Inflammatory macrophage treated with lipopolysaccharide for 4 hours (primary cell): Measurements from ENCODE around the gene PCNT.
"Not testable (repeated sequence)": the region's sequence is repeated elsewhere in the genome, so short reads cannot be mapped to it uniquely, and the experiment has no call there.

Experiments used
- DNase-seq: peaks from one replicate; pipeline ENCODE4 v3.0.0-alpha.2; 2020

The PCNT gene

DNA sequence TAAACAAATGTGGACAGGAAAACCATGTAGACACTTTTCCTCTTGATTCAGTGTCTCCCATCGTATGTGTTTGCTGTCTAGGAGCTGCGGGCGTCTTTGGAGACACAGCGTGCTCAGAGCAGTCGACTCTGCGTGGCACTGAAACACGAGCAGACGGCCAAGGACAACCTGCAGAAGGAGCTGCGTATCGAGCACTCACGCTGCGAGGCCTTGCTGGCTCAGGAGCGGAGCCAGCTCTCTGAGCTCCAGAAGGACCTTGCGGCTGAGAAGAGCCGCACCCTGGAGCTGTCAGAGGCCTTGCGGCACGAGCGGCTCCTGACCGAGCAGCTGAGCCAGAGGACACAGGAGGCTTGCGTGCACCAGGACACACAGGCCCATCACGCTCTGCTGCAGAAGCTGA lies 107.5 kb downstream of the PCNT start:
- DNase-seq: no peak

DNA sequence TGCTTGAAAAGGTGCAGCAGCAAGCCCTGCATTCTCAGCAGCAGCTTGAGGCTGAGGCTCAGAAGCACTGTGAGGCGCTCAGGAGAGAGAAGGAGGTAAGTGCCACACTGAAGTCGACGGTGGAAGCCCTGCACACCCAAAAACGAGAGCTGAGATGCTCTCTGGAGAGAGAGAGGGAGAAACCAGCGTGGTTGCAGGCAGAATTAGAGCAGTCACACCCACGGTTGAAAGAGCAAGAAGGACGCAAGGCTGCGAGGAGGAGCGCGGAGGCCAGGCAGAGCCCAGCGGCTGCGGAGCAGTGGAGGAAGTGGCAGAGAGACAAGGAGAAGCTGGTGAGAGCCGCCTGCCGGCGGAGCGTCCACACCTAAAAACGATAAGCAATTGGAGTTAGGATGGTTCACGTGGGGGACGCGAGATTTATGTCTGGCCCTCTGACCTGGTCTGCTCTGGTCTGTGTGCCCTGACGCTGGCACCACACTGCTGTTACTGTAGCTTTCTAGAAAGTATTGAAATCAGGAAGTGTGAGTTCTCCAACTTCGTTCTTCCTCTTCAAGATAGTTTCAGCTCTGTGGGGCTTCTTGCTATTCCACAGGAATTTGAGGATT lies 108.0 kb downstream of the PCNT start:
- peak; percentile 62 for DNase-seq

DNA sequence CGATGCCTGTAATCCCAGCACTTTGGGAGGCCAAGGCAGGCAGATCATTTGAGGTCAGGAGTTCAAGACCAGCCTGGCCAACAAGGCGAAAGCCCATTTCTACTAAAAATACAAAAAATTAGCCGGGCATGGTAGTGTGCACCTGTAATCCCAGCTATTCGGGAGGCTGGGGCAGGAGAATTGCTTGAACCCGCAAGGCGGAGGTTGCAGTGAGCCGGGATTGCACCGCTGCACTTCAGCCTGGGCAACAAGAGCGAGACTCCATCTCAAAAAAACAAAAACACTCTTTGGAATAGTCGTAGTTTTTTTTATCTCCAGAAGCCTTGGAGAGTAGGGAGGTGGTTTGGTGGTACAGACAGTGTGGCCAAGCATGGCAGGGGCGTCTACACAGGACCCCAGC lies 109.2 kb downstream of the PCNT start:
- DNase-seq: not testable (repeated sequence)

DNA sequence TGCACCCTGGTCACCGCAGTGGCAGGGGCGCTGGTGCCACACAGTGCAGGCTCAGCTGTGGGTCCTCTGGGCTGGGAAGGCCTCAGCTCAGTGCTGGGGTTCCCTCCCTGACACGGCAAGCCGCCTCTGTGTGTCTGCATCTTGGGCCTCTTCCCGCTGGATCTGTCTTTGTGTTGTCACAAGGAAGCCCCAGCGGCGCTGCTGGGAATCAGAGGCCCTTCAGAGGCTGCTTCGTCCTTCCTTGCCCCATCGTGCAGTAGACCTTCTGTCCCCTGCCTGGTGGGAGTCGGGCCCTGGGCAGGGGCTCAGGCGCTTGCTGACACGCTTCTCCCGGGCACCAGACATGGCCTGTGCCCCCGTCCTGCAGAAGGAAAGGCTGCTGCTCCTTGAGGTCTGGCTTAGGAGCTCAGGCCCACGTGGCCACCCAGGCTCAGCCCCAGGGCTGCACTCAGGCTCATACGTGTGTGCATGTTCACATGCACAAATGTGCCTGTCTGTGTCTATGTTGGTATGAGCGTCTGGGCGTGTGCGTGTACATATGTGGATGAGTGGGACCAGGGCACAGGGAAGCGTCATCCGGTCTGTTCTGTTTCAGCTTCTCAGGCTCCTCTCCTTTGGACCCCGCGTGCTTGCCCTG lies 110.5 kb downstream of the PCNT start:
- no peak for DNase-seq

DNA sequence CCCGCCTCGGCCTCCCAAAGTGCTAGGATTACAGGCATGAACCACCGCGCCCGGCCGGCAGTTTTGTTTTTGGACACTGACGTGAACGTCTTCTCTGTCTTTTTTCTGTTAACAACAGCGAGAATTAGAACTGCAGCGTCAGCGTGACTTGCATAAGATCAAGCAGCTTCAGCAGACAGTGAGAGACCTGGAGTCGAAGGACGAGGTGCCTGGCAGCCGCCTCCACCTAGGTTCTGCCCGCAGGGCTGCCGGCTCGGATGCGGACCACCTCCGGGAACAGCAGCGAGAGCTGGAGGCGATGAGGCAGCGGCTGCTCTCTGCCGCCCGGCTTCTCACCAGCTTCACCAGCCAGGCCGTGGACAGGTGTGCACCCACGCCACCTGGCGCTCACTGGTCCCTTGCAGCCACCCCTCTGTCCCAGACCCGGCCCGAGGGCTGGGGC lies 111.9 kb downstream of the PCNT start:
- DNase-seq: no peak

DNA sequence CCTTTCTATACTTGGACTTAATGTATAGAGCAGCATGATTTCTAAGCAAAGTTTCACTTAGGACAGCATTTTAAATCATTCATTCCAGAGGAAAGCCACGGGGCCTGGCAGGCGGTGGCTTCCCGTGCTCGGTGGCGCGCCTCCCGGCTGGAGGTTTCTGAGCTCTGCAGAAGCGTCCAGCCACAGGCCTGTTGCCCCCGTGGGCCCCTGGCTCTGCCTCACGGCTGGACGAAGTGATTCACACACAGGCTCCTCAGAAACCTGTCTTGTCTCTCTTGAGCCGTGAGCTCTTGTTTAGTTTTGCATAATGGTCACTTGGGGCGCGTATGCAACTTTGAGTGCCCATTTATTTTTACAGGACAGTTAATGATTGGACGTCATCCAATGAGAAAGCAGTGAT lies 112.7 kb downstream of the PCNT start:
- DNase-seq: peak; percentile 4

DNA sequence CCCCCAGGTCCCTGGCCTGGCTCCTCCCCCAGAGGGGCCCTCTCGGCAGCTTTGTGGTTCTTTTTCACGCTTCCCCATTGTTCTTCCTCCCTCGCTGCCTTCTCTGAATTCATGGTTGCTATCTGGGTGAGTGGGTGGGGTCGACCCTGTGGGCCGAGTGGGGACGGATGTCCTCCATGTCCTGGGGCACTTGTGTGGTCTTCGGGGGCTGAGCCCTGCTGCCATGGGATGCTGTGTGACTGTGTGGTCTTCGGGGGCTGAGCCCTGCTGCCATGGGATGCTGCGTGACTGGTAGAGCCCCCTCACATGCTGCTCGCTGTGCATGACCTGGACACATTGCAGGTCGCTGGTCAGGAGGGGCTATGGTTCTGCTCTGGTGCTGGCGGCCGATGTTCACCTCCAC lies 113.1 kb downstream of the PCNT start:
- peak; percentile 8 for DNase-seq

DNA sequence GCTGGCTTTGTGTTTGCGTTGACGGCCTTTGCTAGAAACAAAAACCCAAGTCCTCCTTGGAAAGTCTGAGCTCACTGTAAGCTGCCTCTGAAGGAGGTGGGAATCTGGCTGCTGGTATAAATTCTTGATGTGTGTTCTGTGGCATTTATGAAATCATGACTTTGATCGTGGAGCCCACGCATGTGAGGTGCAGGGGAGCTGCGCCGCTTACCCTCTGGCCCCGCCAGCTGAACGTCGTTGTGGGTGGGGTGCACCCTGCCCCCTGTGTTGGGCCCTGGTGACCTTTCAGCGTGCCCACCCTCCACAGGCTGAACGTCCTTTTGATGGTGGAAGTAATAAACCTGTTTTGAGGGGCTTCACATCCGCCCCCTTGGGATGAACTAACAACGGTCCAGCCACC lies 113.6 kb downstream of the PCNT start:
- no peak for DNase-seq

DNA sequence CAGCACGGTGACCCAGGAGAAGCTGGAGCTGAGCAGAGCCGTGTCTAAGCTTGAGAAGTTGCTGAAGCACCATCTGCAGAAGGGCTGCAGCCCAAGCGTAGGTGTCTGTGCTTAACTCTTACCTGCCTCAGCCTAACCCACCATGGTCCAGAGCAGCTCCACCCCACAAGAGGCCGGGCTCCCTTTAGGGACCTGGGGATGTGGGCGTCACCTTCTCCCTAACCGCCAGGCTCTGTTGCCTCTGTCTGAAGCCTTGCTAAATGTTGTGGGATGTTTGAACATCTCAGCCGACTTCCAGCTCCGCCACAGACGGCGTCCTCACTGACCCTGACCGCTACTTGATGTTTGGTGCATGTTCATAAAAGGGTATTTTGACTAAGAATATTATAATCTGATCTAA lies 114.3 kb downstream of the PCNT start:
- DNase-seq: no peak

DNA sequence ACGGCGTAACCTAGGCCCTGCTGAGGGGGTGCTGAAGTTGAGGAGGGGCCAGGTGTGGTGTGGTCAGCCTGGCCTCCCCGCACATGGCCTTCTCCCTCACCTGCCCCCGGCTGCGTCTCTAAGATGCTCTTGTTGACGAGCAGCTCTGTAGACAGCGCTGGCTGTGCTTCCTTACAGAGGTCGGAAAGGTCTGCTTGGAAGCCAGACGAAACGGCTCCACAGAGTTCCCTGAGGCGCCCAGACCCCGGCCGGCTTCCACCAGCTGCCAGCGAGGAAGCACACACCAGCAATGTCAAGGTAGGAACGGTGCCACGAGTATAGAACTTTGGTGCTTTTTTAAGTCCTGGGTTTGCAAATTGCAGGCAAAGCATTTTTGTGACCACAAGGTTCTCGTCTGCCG lies 116.0 kb downstream of the PCNT start:
- DNase-seq: no peak

DNA sequence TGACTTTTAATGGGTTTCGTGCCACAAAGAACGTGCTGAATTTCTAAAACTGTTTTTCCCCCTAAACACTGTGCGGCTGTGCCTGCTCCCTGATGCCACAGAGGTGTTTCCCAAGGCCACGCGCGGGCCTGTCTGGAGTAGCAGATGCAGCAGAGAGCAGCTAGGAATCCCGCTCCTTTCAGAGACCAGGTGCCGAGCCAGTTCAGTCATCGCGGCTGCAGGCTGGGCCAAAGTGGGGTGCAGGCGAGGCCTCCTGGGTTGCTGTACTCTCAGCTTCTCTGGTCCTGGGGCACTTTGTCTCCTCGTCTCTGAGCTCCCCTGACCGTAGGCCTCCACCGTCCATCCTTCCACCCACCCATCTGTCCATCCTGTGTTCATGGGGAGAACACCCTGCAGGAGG lies 117.4 kb downstream of the PCNT start:
- DNase-seq: no peak

DNA sequence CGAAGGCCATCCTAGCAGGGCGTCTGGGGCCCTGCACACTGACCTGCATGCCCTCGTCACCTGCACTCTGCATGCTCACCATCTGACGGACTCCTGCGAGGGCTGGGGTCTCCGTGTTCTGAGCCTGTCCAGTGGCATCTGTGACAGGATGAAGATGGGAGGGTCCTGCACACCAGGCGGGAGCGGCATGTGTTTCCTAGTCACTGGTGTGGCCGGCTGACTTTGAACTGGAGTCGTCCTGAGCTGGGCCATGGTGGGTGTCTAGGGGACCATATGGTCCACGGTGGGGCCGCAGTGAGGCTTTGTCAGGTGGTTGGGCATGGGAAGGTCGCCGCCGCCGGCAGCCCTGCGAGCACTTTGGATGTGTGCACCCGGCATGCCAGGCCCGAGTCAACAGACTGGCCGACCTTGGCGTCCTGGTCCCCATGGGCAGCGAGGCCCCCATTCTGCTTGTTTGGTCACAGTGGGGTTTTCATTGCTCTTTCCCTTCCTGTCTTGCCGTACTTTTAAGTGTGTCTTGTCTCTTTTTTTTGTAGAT lies 118.1 kb downstream of the PCNT start:
- no peak for DNase-seq

DNA sequence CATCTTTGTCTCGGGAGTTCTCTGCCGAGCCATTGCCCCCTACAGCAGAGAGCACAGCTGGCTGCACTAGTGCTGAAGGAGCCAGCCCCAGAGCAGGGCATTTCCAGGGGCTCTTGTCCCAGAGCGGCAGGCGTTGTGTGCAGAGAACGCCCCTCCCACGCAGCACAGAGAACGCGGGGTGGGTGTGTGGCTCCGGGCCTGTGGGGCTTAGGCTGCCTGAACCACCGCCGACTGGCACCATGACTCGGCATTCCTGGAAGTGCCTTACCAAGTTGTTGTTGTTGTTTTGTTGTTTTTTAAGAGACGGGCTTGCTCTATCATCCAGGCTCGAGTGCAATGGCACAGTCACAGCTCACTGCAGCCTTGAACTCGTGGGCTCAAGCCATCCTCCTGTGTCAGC lies 119.0 kb downstream of the PCNT start:
- DNase-seq: no peak

DNA sequence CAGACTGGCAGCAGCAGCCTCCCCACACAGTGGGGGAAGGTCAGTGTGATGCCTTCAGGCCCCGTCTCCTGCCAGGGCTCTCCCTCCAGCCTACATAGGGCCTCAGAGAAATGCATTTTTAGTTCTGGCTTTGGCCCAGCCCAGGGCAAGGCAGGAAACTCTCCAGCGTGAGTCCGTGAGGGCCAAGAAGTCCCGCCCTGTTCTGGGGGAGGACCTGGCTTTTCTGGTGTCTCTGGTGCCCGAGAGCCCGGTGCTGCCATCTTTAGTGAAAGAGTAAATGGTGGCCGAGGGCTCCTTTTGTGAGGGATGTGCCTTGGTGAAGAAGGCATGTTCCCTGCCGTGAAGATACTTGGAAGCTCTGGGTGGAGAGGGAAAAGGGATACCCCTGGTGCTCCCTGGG lies 120.0 kb downstream of the PCNT start:
- DNase-seq: no peak

DNA sequence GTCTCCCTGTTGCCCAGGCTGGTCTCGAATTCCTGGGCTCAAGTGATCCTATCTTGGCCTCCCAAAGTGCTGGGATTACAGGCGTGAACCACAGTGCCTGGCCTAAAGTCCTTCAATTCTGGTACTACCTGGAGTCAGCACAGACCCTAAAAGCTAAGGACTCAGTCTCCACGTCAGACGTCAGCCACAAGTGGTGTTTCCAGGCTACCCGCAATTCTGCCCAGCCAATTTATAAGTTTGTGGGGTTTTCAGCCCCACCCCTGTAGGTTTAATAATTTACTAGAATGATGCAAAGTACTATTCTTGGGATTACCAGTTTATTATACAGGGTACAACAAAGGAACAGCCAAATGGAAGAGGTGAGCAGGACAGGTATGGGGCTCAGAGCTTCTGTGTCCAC lies 124.2 kb downstream of the PCNT start:
- DNase-seq: no peak

DNA sequence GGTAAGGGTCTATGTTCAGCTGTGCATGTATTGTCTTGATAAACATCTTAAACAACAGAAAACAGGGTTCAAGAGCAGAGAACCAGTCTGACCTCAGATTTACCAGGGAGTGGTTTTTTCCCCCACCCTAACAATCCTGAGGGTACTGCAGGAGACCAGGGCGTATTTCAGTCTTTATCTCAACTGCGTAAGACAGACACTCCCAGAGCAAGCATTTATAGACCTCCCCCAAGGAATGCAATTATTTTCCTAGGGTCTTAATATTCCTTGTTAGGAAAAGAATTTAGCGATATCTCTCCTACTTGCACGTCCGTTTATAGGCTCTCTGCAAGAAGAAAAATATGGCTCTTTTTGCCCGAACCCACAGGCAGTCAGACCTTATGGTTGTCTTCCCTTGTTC lies 124.9 kb downstream of the PCNT start:
- not testable (repeated sequence) for DNase-seq

DNA sequence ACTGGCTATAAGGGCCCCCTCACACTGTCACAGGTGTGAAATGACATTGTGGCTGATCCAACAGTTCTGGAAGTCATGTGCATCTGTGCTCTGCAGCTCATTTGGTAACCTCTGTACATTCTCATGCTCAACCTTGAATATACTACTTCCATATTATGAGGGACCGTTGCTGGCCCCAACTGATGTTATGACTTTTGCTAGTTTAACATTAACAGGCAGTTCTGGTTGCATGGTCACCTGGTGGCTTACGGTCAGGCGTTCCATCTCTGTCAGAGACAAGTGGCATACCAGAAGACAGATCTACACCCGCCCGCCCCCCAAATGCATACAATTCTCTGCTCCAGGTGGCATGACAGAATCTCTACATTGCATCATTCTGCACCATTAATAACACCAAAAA lies 128.8 kb downstream of the PCNT start:
- DNase-seq: no peak

DNA sequence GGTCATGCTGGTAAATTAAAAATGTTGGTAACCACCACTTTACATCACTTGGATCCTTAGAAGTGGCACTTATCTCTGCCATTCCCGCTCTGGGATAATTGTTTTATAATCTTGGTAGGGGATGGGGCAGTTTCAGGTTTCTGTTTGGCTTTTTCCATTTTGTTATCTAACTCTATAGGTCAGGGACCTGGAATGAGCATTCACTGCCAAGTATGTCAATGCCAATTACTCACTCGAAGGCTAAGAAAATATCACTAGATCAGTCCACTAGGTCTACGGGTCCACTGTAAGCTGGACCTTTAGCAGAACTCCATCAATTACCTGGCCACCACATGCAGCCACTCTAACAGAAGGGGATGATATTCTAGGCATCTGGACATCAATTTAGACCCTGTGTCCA lies 130.2 kb downstream of the PCNT start:
- DNase-seq: no peak

DNA sequence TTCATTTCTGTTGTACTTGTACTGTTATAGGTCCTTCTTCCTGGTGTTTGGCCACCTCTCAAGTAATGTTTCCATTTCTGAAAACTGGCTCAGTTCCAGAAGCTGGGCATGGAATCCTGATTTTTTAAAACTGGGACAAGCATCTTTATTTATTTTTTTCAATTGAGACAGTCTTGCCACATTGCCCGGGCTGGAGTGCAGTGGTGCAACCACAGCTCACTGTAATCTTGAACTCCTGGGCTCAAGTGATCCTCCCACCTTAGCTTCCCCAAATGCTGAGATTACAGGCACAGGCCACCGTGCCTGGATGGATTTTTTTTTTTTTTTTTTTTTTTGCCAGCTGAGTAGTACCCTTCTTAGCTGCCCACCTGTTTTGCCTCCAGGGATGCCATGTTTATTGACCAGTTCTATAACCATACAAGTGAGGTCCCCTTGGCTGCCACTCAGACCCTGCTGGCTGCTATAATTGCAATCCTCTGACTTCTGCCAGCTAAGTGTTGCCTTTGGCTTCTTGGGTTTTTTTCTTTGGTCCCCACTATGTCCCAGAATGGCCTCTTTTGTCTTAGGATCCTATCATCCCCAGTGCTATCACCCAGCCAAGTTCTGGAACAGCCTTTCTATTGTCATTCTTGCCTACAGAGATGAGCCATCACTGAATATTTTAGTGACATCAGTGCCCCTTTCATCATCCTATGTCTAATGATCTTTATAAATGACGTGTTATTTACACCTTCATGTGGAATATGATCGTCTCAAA lies 130.9 kb downstream of the PCNT start:
- no peak for DNase-seq

DNA sequence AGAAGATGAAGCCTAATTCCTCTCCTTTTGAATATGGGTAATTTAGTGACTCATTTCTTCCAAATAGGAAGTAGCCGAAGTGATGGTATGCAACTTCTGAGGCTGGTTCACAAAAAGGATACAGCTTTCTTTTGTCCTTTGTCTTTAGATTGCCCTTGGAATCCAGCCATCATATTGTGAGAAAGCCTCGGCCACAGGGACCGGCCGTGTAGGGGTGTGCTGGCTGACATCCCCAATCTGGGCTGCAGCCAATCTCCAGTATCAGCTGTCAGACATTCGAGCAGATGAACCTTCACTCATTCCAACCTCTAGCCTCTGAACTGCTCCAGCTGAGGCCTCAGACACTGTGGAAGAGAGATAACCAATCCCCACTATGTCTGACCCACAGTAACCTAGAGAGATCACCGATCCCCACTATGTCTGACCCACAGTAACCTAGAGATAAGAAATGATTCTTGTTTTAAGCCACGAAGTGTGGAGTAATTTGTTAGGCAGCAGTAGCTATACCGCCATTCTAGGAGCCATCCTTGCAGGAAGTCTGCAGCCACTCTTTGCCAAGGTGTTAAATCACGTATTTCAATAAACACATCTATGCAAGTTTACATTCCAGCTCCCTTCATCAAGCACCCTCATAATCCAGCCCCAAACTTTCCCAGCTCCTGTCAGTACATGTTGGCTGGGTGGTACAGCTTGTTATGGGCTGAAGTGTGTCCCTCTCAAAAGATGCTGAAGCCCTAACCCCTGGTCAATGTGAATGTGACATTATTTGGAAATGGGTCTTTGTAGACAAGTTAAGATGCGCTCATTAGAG lies 131.8 kb downstream of the PCNT start:
- DNase-seq: peak; percentile 48

DNA sequence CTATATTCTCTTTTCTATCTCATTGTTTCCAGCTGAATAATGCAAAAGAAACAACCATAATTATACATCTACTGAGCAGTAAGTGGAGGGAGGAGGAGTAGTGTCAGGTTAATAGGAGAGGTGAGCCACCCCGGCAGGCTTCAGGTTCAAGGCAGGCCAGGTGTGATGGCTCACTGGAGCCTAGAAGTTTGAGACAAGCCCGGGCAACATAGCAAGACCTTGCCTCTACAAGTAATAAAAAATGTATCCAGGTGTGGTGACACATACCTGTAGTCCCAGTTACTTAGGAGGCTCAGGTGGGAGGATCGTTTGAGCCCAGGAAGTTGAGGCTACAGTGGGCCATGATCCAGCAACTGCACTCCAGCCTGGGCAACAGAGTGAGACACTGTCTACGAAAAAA lies 132.8 kb downstream of the PCNT start:
- DNase-seq: no peak

DNA sequence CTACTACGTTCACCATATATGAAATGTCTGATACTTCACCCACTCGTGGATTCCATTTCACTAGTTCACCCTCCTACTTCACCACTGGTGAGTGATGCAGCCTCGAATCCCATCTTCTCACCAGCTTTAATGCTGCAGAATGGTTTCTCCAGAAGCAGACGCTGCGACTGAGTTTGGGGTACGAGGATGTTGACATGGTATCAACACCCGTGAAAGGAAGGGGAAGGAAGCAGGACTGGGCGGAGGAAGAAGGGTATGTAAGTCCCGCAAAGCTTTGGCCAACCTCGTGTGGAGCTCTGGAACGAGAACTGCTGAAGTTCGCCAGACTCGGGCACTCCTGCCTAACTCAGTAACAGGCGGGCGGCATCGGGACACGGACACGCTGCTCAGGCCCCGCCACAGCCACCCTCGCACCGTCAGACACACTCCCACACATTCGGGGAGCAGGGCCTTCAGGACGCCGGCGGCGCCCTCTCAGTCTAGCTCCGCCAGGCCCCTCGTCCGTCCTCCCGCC lies 133.9 kb downstream of the PCNT start:
- DNase-seq: peak; percentile 55
